Activated CD4-positive, alpha-beta memory T cell treated with anti-CD3 and anti-CD28 coated beads for 36 hours (primary cell): ENCODE data around the gene CDC42EP5. TPM values are rescaled to one million over a fixed set of nuclear protein-coding genes. Genes with fewer than 3 reads are reported as not detected.
"Not testable (repeated sequence)": the region's sequence is repeated elsewhere in the genome, so short reads cannot be mapped to it uniquely, and the experiment has no call there.

Experiments
- CTCF ChIA-PET: fragments of 350-600 bp; sonication (Branson Sonifier 250); formaldehyde crosslinking; loops from one replicate; lab custom pipeline; 2021; ENCODE audit warnings: antibody characterized with exemption, inconsistent platforms; lab: Charles Lee
- POLR2A ChIA-PET: fragments of 350-600 bp; sonication (Branson Sonifier 250); formaldehyde crosslinking; loops from one replicate; lab custom pipeline; 2021; ENCODE audit warnings: antibody characterized with exemption; lab: Charles Lee
- DNase-seq: peaks from one replicate; pipeline ENCODE4 v3.0.0-alpha.2; 2020
- H3K27ac Mint-ChIP-seq: one replicate; pipeline ENCODE4 v1.8.0; 2021; ENCODE audit warnings: mixed read lengths
- H3K27me3 Mint-ChIP-seq: one replicate; pipeline ENCODE4 v1.8.0; 2021; ENCODE audit warnings: mixed read lengths
- H3K36me3 Mint-ChIP-seq: one replicate; pipeline ENCODE4 v1.8.0; 2021; ENCODE audit warnings: mixed read lengths
- H3K4me1 Mint-ChIP-seq: one replicate; pipeline ENCODE4 v1.8.0; 2021; ENCODE audit warnings: low read depth, mixed read lengths
- H3K4me3 Mint-ChIP-seq: one replicate; pipeline ENCODE4 v1.8.0; 2021; ENCODE audit warnings: mild to moderate bottlenecking, mixed read lengths
- H3K9me3 Mint-ChIP-seq: one replicate; pipeline ENCODE4 v1.8.0; 2021; ENCODE audit warnings: mixed read lengths
- intact Hi-C: fragments of 100-400 bp; cut with micrococcal nuclease; formaldehyde crosslinking; loops from one replicate; pipeline ENCODE4 v1.15.1; 2023
- total RNA-seq, 2 experiments: library from RNA; stranded (reverse); gene quantifications; one replicate each; pipeline ENCODE4 v1.2.3, GENCODE V29; 2021

Gene CDC42EP5, protein sequence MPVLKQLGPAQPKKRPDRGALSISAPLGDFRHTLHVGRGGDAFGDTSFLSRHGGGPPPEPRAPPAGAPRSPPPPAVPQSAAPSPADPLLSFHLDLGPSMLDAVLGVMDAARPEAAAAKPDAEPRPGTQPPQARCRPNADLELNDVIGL
- not detected for total RNA-seq

DNA sequence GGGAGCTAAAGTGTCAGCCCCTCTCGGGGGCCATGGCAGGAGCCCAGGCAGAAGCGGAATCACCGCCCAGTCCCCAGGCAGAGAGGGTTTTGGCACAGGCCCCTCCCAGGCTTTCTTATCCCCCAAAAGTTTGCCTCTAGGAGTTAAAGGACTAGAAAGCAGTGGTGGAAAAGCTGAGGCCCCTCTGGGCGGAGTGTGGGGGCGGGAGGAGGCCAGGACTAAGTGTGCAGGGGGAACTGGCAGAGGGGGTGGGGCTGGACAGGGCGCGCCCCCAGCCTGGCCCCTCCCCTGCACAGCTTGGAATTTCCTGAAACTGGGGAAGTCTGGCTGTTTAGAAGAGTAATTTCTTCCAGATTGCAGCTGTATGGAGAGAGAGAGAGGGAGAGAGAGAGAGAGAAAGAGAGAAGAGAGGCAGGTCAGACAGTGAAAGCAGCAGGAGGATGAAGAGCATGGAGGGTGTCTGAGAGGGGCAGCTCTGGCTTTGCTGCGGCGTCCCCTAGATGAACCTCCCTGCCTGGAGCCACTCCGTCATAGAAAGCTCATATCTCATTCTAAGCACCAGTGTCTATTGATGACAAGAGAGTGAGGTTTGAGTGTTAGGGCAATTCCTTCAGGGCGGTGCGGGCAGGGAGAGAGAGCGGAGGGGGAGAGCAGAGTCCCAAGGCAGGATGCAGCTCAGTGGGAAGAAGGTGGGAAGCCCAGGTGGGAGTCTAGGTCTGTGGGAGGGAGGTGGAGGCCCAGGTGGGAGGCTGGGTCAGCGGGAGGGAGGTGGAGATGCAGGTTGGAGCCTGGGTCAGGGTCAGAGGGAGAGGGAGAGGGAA lies at the start of gene CDC42EP5:
TSS of gene CDC42EP5 (minus strand) at position 226 of the 821 bp plus-strand sequence. CDS start 7,749 bp downstream, outside the sequence.
- POLR2A ChIA-PET = no interaction called here
- no peak for DNase-seq
- peaks cover 36% of the 10 kb centered on the region for H3K27me3 Mint-ChIP-seq

DNA sequence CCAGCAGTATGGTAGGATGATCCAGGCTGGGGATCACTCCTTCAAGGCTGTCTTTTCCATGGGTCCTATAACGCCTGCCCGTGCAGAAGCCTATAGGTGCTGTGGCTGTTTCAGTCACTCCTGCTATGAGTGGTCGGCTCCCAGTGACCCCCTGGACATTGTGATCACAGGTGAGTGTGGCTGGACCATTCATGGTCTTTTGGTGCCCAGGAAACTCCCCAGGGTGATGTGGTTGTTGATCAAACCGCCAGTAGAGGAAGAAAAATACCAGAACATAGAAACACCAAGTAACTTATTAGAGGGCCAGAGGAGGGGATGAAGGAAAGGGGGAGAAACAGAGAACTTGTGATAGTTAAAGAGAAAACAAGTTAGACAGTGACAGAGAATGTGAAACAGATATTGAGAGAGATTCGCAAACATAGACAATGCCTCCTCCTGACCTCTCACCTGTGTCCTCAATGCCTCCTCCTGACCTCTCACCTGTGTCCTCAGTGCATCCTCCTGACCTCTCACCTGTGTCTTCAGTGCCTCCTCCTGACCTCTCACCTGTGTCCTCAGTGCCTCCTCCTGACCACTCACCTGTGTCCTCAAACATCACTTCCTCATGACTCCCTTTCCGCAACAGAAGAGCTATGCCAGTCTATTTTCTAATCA lies 48.9 kb upstream of the CDC42EP5 start:
- peaks cover 4% of the 10 kb centered on the region for H3K9me3 Mint-ChIP-seq
- peak overlapping the region; percentile 61 for H3K27ac Mint-ChIP-seq
- no peaks in the 10 kb centered on the region for H3K36me3 Mint-ChIP-seq
- H3K4me1 Mint-ChIP-seq = peaks cover 46% of the 10 kb centered on the region
- CTCF ChIA-PET = no interaction called here
- H3K4me3 Mint-ChIP-seq = no peak overlapping the region
- intact Hi-C loops = no loop called here
- no peak for DNase-seq
- POLR2A ChIA-PET = no interaction called here
- peaks cover 29% of the 10 kb centered on the region for H3K27me3 Mint-ChIP-seq

More for the DNA sequence above, at the start of gene CDC42EP5:
- no peaks in the 10 kb centered on the region for H3K36me3 Mint-ChIP-seq
- CTCF ChIA-PET = interaction anchor here (0.8 to 1.4 kb wide), 2 partner anchors 8 to 204 kb away, joined by 3 to 7 read pairs; no protein-coding TSS in a partner anchor
- H3K27ac Mint-ChIP-seq = no peak within 1 kb of the TSS
- H3K4me3 Mint-ChIP-seq = no peak within 1 kb of the TSS
- intact Hi-C loops = no loop called here
- H3K9me3 Mint-ChIP-seq = no peaks in the 10 kb centered on the region
- H3K4me1 Mint-ChIP-seq = peaks cover 9% of the 10 kb centered on the region

DNA sequence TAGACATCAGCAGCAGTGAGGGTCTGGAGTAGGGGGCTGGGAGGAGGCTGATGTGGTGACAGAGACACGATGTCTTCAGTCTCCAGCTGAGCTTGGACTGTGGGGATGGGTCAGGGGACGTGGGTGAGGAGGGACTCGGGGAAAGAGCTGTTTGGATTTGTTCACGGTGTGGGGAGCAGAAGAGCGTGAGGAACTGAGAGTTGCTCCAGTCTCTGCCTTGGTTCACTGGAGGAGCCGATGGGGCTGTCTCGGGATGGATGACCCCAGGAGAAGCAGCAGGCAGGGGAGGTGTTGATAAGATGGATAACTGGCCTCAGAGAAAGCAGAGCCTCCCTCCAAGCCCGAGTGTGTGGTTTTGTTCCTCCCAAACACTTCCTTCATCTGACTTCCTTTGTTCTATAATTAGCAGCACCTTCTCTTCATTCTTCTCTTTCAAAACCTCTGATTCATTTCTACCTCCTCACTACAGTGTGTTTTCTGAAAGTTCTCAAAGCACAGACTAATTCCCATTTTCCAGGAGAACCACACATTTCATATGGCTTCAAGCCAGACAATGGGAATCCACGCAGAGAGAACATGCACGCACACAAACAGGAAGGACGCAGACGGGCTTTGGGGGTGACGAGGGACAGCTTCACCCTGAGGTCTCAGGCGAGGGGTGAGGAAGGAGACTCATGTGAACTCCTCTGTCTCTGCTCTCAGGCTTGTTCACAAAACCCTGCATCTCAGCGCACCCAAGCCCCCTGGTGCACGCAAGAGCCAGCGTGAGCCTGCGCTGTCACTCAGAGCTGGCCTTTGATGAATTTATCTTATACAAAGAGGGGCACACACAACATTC lies 48.1 kb upstream of the CDC42EP5 start:
- Mint-ChIP-seq H3K9me3 (peaks cover 4% of the 10 kb centered on the region), H3K4me3 (peak overlapping the region; percentile 38), H3K27me3 (peaks cover 28% of the 10 kb centered on the region), H3K27ac (peak overlapping the region; percentile 61), H3K4me1 (peaks cover 46% of the 10 kb centered on the region), H3K36me3 (peaks cover under 1% of the 10 kb centered on the region)
- POLR2A ChIA-PET = no interaction called here
- intact Hi-C loops = no loop called here
- DNase-seq = peak; percentile 22
- CTCF ChIA-PET = no interaction called here

DNA sequence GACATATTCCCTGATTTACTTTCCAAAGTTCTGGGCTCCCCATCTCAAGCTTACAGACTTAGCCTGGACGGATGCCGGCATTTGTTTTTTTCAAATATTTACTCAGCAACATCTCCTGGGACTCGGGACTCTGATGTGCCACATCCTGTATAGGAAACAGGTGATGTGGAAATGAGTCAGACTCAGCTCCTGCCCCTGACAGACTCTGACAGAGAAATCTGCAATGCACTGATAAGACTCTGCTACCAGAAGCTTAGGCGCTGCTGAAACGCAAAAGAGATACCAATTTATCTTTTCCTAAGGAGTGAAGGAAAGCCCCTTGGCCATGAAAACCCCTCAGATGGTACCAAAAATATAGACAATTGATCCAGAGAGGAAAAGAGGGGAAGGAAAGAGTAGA lies 45.7 kb upstream of the CDC42EP5 start:
- peak; percentile 48 for DNase-seq
- intact Hi-C loops = no loop called here
- Mint-ChIP-seq H3K4me3 (no peak overlapping the region), H3K4me1 (peaks cover 46% of the 10 kb centered on the region), H3K9me3 (peaks cover 4% of the 10 kb centered on the region), H3K27ac (peak overlapping the region; percentile 40), H3K27me3 (peaks cover 36% of the 10 kb centered on the region), H3K36me3 (peaks cover 2% of the 10 kb centered on the region)
- CTCF ChIA-PET = no interaction called here
- POLR2A ChIA-PET = no interaction called here

DNA sequence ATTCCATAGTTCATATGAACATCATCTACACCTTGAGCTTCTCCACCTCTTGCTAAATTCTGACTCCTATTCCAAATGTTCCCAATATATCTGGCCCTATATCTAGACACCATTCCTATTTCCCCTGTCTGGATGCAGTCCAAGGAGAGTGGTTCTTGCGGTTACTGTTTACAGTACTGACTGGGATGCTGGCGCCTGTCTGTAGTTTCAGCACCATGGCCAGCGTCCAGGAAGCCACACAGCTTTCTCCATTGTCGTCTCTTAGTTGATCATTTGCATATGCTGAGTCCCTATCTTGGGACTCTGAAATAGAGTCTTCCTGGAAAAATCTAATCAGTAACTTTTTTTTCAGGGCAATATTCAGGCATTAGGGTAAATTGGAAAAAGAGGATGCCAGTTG lies 44.4 kb upstream of the CDC42EP5 start:
- H3K9me3 Mint-ChIP-seq = peaks cover 2% of the 10 kb centered on the region
- DNase-seq = peak; percentile 72
- no peak overlapping the region for H3K4me3 Mint-ChIP-seq
- intact Hi-C loops = no loop called here
- H3K36me3 Mint-ChIP-seq = peaks cover 2% of the 10 kb centered on the region
- H3K27me3 Mint-ChIP-seq = peaks cover 35% of the 10 kb centered on the region
- peaks cover 34% of the 10 kb centered on the region for H3K4me1 Mint-ChIP-seq
- no peak overlapping the region for H3K27ac Mint-ChIP-seq
- ChIA-PET POLR2A (no interaction called here), CTCF (no interaction called here)

DNA sequence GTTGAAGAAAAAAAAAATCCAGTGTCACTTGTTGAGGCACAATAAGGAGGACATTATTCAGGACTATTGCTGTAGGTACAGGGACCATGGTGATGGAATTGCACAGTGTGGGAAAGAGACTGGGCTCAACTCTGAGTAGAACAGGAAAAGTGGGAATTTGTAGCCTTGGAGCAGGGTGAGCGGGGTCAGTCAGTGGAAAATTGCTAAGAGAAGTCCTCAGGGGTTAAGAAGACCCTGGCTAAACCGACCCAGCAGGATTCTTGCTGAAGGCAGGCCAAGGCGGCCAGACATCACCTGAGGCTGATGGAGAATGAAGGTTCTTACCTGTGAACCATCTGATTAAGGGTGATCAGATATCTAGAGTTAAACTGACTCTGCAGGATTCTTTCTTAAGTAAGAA lies 42.1 kb upstream of the CDC42EP5 start:
- H3K4me3 Mint-ChIP-seq = no peak overlapping the region
- CTCF ChIA-PET = no interaction called here
- H3K4me1 Mint-ChIP-seq = peaks cover 14% of the 10 kb centered on the region
- DNase-seq = no peak
- peaks cover 27% of the 10 kb centered on the region for H3K27me3 Mint-ChIP-seq
- no peak overlapping the region for H3K27ac Mint-ChIP-seq
- H3K9me3 Mint-ChIP-seq = peaks cover 2% of the 10 kb centered on the region
- intact Hi-C loops = no loop called here
- POLR2A ChIA-PET = no interaction called here
- peaks cover 2% of the 10 kb centered on the region for H3K36me3 Mint-ChIP-seq

DNA sequence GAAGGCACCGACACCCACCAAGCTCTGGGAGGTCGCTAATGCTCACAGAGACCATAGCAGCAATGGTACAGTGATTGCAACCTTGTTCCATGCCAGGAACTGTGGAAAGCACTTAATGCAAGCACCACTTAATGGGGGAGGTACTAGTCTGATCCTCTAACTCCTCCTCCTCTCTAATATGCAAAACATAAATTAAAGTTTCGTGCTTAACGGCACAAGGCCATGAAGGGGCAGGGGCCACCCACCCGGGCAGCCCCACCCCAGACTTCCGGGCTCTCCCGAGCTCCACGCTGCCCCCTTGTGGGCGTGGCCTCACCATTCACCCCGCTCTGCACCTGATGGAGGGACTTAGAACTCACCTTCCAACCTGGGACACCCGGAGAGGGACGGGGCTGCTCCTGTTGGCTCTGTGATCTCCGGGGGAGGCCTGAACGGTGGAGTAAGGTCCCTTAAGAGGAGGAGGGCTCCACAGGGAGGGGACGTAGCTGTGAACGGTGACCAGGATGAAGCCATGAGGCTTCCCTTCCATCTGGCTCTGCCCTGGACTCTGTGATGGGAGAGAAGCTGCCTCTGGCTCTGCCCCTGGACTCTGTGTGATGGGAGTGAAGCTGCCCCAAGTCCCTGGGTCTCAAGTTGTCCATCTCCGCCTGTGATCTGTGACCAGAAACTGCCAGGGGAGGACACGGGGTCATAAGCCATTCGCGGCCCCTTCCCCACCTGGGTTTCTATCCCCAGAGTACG lies 36.3 kb upstream of the CDC42EP5 start:
- Mint-ChIP-seq H3K27me3 (peaks cover 20% of the 10 kb centered on the region), H3K4me1 (peaks cover 16% of the 10 kb centered on the region)
- CTCF ChIA-PET, H3K4me3 Mint-ChIP-seq, H3K36me3 Mint-ChIP-seq, intact Hi-C loops, H3K27ac Mint-ChIP-seq, POLR2A ChIA-PET, DNase-seq, H3K9me3 Mint-ChIP-seq: not testable (repeated sequence)

DNA sequence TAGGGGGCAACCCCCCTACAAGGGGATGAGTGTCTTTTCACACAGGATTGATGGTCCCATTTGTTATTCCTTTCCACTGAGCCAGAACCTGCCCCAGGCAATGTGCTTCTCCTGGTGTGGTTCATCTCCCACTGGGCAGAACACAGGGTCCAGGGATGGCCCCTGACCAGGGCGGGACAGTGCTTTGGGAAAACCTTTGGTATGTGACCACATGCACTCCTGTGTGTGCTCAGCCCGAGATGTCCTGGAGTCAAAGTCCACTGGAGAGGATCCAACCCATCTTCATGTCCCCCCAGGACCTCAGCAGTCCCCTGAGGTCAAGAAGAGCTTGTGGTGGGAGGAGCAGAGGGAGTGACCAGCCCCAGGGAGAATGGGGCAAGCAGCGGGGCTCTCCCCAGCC lies 35.4 kb upstream of the CDC42EP5 start:
- POLR2A ChIA-PET, H3K27ac Mint-ChIP-seq, H3K36me3 Mint-ChIP-seq, CTCF ChIA-PET, H3K4me3 Mint-ChIP-seq, DNase-seq, intact Hi-C loops, H3K9me3 Mint-ChIP-seq: not testable (repeated sequence)
- Mint-ChIP-seq H3K4me1 (peaks cover 16% of the 10 kb centered on the region), H3K27me3 (peaks cover 21% of the 10 kb centered on the region)

DNA sequence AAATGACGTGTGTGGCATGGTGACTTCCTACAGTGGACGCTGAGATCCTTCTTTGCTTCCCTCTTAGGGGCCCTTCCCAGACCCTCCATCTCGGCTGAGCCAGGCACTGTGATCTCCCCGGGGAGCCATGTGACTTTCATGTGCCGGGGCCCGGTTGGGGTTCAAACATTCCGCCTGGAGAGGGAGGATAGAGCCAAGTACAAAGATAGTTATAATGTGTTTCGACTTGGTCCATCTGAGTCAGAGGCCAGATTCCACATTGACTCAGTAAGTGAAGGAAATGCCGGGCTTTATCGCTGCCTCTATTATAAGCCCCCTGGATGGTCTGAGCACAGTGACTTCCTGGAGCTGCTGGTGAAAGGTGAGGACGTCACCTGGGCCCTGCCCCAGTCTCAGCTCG lies 34.7 kb upstream of the CDC42EP5 start:
- Mint-ChIP-seq H3K4me1 (peaks cover 16% of the 10 kb centered on the region), H3K27me3 (peaks cover 18% of the 10 kb centered on the region), H3K9me3 (no peaks in the 10 kb centered on the region), H3K4me3 (no peak overlapping the region), H3K27ac (no peak overlapping the region), H3K36me3 (no peaks in the 10 kb centered on the region)
- intact Hi-C loops = no loop called here
- POLR2A ChIA-PET = no interaction called here
- CTCF ChIA-PET = no interaction called here
- DNase-seq = no peak

DNA sequence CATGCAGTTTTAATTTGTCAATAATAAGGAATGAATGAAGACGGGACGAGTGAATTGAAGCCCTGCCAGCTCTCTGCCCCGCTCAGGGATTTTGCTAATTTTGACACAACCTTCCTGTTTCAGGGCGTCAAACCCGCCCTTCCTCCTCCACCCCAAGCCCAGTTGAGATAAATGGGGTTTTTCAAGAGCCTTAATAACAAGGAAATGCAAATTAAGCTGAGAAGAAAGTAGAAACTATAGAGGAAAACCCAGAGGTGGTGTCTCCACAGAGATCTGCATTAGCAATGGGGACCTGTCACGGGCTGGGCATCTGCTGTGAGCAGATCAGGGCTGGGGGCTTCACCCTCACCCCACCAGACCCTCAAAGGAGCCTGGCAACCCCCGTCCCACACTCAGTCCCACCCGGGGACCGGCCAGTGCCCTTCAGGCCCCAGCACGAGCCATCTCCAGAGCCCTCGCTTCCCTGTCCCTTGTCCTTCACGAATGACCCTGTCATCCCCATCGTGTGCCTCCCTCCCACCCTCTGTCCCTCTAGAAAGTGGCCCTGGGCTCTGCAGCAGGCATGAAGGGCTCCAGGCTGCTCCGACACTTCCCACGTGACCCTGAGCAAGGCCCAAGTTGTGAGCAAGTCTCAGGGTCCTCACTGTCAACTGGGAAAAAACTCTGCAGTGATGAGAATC lies 34.1 kb upstream of the CDC42EP5 start:
- intact Hi-C loops, DNase-seq, POLR2A ChIA-PET, H3K36me3 Mint-ChIP-seq, CTCF ChIA-PET, H3K9me3 Mint-ChIP-seq, H3K27ac Mint-ChIP-seq, H3K4me3 Mint-ChIP-seq: not testable (repeated sequence)
- Mint-ChIP-seq H3K4me1 (peaks cover 21% of the 10 kb centered on the region), H3K27me3 (peaks cover 20% of the 10 kb centered on the region)

DNA sequence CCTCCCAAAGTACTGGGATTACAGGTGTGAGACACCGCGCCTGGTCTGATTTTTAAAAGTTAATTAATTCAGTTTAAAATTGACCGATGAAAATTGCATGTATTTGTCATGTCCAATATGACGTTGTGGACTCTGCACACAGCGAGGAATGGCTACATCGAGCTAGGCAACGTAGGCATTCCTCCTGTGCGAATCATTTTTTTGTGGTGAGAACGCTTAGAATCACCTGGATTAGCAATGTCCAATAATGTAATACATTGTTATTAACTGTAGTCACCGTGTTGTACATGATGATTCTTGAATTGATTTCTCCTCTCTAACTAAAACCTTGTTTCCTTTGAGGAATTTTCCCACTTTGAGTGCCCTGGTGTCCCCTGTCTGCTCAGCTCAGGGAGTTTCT lies 33.0 kb upstream of the CDC42EP5 start:
- ChIA-PET POLR2A (no interaction called here), CTCF (no interaction called here)
- H3K36me3 Mint-ChIP-seq = no peaks in the 10 kb centered on the region
- peaks cover 21% of the 10 kb centered on the region for H3K4me1 Mint-ChIP-seq
- no peak overlapping the region for H3K27ac Mint-ChIP-seq
- no peak for DNase-seq
- intact Hi-C loops = no loop called here
- H3K27me3 Mint-ChIP-seq = peaks cover 24% of the 10 kb centered on the region
- H3K4me3 Mint-ChIP-seq = no peak overlapping the region
- H3K9me3 Mint-ChIP-seq = no peaks in the 10 kb centered on the region
